Stimulated activated naive B cell treated with anti-CD40 and anti-IgM and Interleukin-4, amounts not matched to agents 10 μg/mL and 1 μg/mL and 100 μg/mL, for 72 hours (primary cell): ENCODE data around the gene CAPNS1.
"Not testable (repeated sequence)": the region's sequence is repeated elsewhere in the genome, so short reads cannot be mapped to it uniquely, and the experiment has no call there.

Experiments used
- ATAC-seq, 2 donors: fragments of 150-1000 bp; cut with Tn5 transposase; replicated peaks; 2 replicates each; pipeline ENCODE4 v1.10.0; 2021; ENCODE audit warnings: moderate library complexity in 1 of 2
- DNase-seq: peaks from one replicate; pipeline ENCODE4 v3.0.0; 2021
- H3K27ac Mint-ChIP-seq: one replicate; pipeline ENCODE4 v1.8.0; 2022; ENCODE audit warnings: mild to moderate bottlenecking, mixed read lengths
- H3K27me3 Mint-ChIP-seq, 2 donors: one replicate each; pipeline ENCODE4 v1.8.0; 2022; ENCODE audit warnings: mixed read lengths in 2 of 2
- H3K36me3 Mint-ChIP-seq, 2 donors: one replicate each; pipeline ENCODE4 v1.8.0; 2022; ENCODE audit warnings: mixed read lengths in 2 of 2, mild to moderate bottlenecking in 1 of 2
- H3K4me1 Mint-ChIP-seq, 2 donors: one replicate each; pipeline ENCODE4 v1.8.0; 2022; ENCODE audit warnings: mixed read lengths in 2 of 2, mild to moderate bottlenecking in 1 of 2
- H3K4me3 Mint-ChIP-seq, 2 donors: one replicate each; pipeline ENCODE4 v1.8.0; 2022; ENCODE audit warnings: mild to moderate bottlenecking in 2 of 2, mixed read lengths in 2 of 2, moderate library complexity in 1 of 2
- H3K9me3 Mint-ChIP-seq, 2 donors: one replicate each; pipeline ENCODE4 v1.8.0; 2022; ENCODE audit warnings: mixed read lengths in 2 of 2, mild to moderate bottlenecking in 1 of 2

Gene CAPNS1

DNA sequence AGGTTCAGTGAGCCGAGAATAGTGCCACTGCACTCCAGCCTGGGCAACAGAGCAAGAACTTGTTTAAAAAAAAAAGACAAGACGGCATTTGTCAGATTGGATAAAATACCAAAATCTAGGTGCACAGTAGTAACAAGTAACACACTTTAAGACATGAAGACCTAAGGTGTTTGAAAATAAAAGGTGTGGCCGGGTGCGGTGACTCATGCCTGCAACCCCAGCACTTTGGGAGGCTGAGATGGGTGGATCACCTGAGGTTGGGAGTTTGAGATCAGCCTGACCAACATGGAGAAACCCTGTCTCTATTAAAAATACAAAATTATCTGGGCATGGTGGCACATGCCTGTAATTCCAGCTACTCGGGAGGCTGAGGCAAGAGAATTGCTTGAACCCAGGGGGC is 46.9 kb downstream of the CAPNS1 start:
- not testable (repeated sequence) for H3K27me3 Mint-ChIP-seq

DNA sequence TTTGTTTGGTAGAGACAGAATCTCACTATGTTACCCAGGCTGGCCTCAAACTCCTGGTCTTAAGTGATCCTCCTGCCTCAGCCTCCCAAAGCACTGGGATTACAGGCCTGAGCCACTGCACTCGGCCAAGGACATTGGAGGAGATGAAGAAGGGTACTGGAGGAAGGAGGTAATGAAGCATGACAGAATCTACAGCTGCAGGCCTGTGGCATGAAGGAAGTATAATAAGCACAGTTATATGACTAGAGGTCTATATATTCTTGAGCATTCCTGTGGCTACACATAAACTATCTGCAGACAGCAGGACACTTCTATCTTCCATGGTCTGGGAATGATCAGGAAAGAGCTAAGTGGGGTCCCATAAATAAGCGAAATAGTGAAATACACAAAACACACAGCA is 56.4 kb downstream of the CAPNS1 start:
- Mint-ChIP-seq H3K36me3 (peaks cover 11 to 16% of the 10 kb centered on the region in 2 donors), H3K27ac (no peak overlapping the region), H3K27me3 (no peaks in the 10 kb centered on the region), H3K4me3 (no peak overlapping the region), H3K9me3 (no peaks in the 10 kb centered on the region), H3K4me1 (peaks cover 2 to 5% of the 10 kb centered on the region in 2 donors)
- no peak for DNase-seq
- ATAC-seq, result peak in 1 of 2 donors; percentile 33

More for the DNA sequence above, 46.9 kb downstream of the CAPNS1 start:
- not testable (repeated sequence) for H3K27ac Mint-ChIP-seq, H3K9me3 Mint-ChIP-seq, H3K4me3 Mint-ChIP-seq, DNase-seq, ATAC-seq, H3K36me3 Mint-ChIP-seq, H3K4me1 Mint-ChIP-seq

DNA sequence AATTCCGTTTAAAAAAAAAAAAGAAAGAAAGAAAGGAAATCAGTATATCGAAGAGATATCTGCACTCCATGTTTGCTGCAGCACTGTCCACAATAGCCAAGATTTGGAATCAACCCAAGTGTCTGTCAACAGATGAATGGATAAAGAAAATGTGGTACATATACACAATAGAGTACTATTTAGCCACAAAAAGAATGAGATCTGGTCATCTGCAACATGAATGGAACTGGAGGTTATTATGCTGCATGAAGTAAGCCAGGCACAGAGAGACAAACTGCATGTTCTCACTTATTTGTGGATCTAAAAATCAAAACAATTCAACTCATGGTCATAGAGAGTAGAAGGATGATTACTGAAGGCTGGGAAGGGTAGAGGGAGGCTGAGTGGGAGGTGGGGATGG is 58.3 kb downstream of the CAPNS1 start:
- H3K9me3 Mint-ChIP-seq, result no peaks in the 10 kb centered on the region
- H3K4me3 Mint-ChIP-seq, result no peak overlapping the region
- no peak for ATAC-seq
- no peak for DNase-seq
- H3K36me3 Mint-ChIP-seq, result peaks cover 11 to 16% of the 10 kb centered on the region in 2 donors
- H3K4me1 Mint-ChIP-seq, result peaks cover 2 to 5% of the 10 kb centered on the region in 2 donors
- H3K27ac Mint-ChIP-seq, result no peak overlapping the region
- H3K27me3 Mint-ChIP-seq, result no peaks in the 10 kb centered on the region
